Neural progenitor cell (in vitro differentiated cells): Measurements from ENCODE around the gene DLX1.

Source experiments
- EZH2 ChIP-seq: fragments of 200-600 bp; sonication (generic); IDR thresholded peaks from 2 replicates; pipeline ENCODE4 v1.6.1; 2017; ENCODE audit warnings: antibody characterized with exemption, mild to moderate bottlenecking, moderate library complexity
- TF ChIP-seq, protein P1 (sequence below): fragments of 200-600 bp; sonication (generic); IDR thresholded peaks from 2 replicates; pipeline ENCODE4 v1.5.1; 2017; ENCODE audit warnings: antibody characterized with exemption, mild to moderate bottlenecking

DNA sequence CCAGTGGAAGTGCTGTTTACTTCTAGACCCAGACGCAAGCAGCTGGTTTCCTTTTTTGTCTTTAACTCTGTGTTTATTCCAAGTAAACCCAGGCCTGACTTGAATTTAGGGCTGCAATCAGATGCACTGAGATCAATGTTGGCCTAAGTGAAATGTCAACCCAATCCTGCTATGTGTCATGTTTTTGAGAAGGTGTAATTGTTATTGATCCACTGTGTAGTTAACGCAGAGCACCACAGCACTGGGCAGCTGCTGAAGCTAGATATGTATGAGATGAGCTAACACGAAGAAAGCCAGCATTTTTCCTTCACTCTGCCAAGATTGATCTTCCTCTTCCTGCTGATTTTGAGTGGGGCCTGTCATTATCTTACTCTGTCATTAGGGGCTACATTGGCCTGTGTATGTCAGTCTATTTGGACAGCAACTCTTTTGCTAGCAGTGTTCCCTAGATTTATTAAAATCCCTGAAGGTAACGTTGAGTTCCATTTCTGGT lies 18.9 kb upstream of the DLX1 start:
- TF ChIP-seq EZH2 = no peak
- TF ChIP-seq, protein P1, sequence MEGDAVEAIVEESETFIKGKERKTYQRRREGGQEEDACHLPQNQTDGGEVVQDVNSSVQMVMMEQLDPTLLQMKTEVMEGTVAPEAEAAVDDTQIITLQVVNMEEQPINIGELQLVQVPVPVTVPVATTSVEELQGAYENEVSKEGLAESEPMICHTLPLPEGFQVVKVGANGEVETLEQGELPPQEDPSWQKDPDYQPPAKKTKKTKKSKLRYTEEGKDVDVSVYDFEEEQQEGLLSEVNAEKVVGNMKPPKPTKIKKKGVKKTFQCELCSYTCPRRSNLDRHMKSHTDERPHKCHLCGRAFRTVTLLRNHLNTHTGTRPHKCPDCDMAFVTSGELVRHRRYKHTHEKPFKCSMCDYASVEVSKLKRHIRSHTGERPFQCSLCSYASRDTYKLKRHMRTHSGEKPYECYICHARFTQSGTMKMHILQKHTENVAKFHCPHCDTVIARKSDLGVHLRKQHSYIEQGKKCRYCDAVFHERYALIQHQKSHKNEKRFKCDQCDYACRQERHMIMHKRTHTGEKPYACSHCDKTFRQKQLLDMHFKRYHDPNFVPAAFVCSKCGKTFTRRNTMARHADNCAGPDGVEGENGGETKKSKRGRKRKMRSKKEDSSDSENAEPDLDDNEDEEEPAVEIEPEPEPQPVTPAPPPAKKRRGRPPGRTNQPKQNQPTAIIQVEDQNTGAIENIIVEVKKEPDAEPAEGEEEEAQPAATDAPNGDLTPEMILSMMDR = no peak
